GM12878 (cell line): ENCODE measurements around the gene GTF2IRD1. TPM values are rescaled to one million over a fixed set of nuclear protein-coding genes. Genes with fewer than 3 reads are reported as not detected.

ENCODE experiments used
- ATAC-seq: fragments of 200-7000 bp; cut with Tn5 transposase; 3 replicates; pipeline ENCODE4 v1.9.1; 2020; ENCODE audit warnings: mild to moderate bottlenecking, moderate library complexity
- BruUV-seq: library from RNA; stranded (reverse); fragments of 400-500 nt; replicated peaks from 2 replicates; lab custom pipeline; 2021; lab: Mats Ljungman, UMichigan
- CTCF ChIA-PET: fragments of 300-600 bp; sonication (Branson Sonifier 250); formaldehyde crosslinking; extraction: SDS; loops from one replicate; lab custom pipeline; 2021; ENCODE audit warnings: inconsistent platforms; lab: Yijun Ruan, JAX
- POLR2A ChIA-PET: fragments of 350-600 bp; formaldehyde crosslinking; extraction: SDS; loops from one replicate; lab custom pipeline; 2021; ENCODE audit warnings: inconsistent platforms; lab: Charles Lee
- RAD21 ChIA-PET: fragments of 300-600 bp; sonication (Branson Sonifier 250); formaldehyde crosslinking; loops from one replicate; lab custom pipeline; 2023; ENCODE audit warnings: antibody characterized with exemption; ENCODE audit not compliant: unreplicated experiment; lab: Charles Lee
- SMC1A ChIA-PET: fragments of 300-600 bp; sonication (Branson Sonifier 250); formaldehyde crosslinking; loops from one replicate; lab custom pipeline; 2023; ENCODE audit not compliant: unreplicated experiment, uncharacterized antibody; lab: Charles Lee
- DNase-seq: peaks from one replicate; pipeline ENCODE4 v3.0.0-alpha.2; 2011; ENCODE audit warnings: low read depth, low spot score
- FAIRE-seq: peaks from 3 replicates; lab custom pipeline; 2011; peaks lifted over from hg19 to GRCh38; lab: Jason Lieb, UNC
- H2AFZ ChIP-seq: 2 replicates; pipeline ENCODE4 v1.6.0; 2011; ENCODE audit warnings: low read depth, low read length, control low read depth; ENCODE audit not compliant: control insufficient read depth
- H3K27ac ChIP-seq: 2 replicates; pipeline ENCODE4 v1.5.1; 2011; ENCODE audit warnings: control low read depth; ENCODE audit not compliant: control insufficient read depth, insufficient read depth
- H3K27me3 ChIP-seq, 2 experiments: replicated peaks in 1 of 2; 2 replicates each; pipeline versions ENCODE4 v1.6.0 to v1.6.1; 2011; ENCODE audit warnings: low read length in 1 of 2; ENCODE audit not compliant: control insufficient read depth in 2 of 2, insufficient read depth in 2 of 2
- H3K36me3 ChIP-seq, 2 experiments: 2 replicates each; pipeline ENCODE4 v1.5.1; 2011; ENCODE audit warnings: low read length in 1 of 2; ENCODE audit not compliant: control insufficient read depth in 2 of 2, insufficient read depth in 2 of 2
- H3K4me1 ChIP-seq: 2 replicates; pipeline ENCODE4 v1.6.1; 2011; ENCODE audit warnings: mild to moderate bottlenecking, low read length, moderate library complexity, mixed read lengths; ENCODE audit not compliant: control insufficient read depth, insufficient read depth
- H3K4me2 ChIP-seq: 2 replicates; pipeline ENCODE4 v1.6.0; 2011; ENCODE audit warnings: control low read depth; ENCODE audit not compliant: control insufficient read depth, insufficient read depth
- H3K4me3 ChIP-seq: fragments of 200-600 bp; sonication (generic); 2 replicates; pipeline ENCODE4 v1.5.1; 2016
- H3K79me2 ChIP-seq: 2 replicates; pipeline ENCODE4 v1.6.0; 2011; ENCODE audit warnings: low read length; ENCODE audit not compliant: control insufficient read depth, insufficient read depth
- H3K9ac ChIP-seq: 2 replicates; pipeline ENCODE4 v1.8.0; 2011; ENCODE audit warnings: low read length, control low read depth, mixed read lengths; ENCODE audit not compliant: control insufficient read depth, insufficient read depth
- H3K9me3 ChIP-seq: replicated peaks from 3 replicates; pipeline ENCODE4 v1.5.1; 2011; ENCODE audit warnings: mild to moderate bottlenecking, low read length; ENCODE audit not compliant: control insufficient read depth, insufficient read depth
- H4K20me1 ChIP-seq: 2 replicates; pipeline ENCODE4 v1.6.0; 2011; ENCODE audit not compliant: control insufficient read depth, insufficient read depth
- ATF2 ChIP-seq: IDR thresholded peaks from 2 replicates; pipeline ENCODE4 v1.6.1; 2012; ENCODE audit warnings: low read length, inconsistent platforms
- ATF7 ChIP-seq: fragments of 450-650 bp; IDR thresholded peaks from 2 replicates; pipeline ENCODE4 v1.6.1; 2016; ENCODE audit warnings: low read depth, mild to moderate bottlenecking
- BHLHE40 ChIP-seq, 2 experiments: fragments of 450-650 bp in 1 of 2; IDR thresholded peaks; 2 replicates each; pipeline ENCODE4 v1.6.1; 2011 to 2017; ENCODE audit warnings: low read depth in 2 of 2, borderline replicate concordance in 1 of 2, improper control_type of control experiment in 1 of 2, low read length in 1 of 2, mild to moderate bottlenecking in 1 of 2
- CBX5 ChIP-seq: sonication (generic); IDR thresholded peaks from 2 replicates; pipeline ENCODE4 v1.6.1; 2016; ENCODE audit warnings: low read depth, moderate library complexity, mild to moderate bottlenecking, inconsistent platforms
- CHD2 ChIP-seq: IDR thresholded peaks from 2 replicates; pipeline ENCODE4 v1.6.1; 2011; ENCODE audit warnings: low read depth, low read length, improper control_type of control experiment, borderline replicate concordance
- EP300 ChIP-seq, 2 experiments: fragments of 150-350 bp in 1 of 2; IDR thresholded peaks; 2 replicates each; pipeline ENCODE4 v1.6.1; 2011 to 2012; ENCODE audit warnings: low read depth in 2 of 2, low read length in 2 of 2, borderline replicate concordance in 1 of 2, improper control_type of control experiment in 1 of 2, inconsistent platforms in 1 of 2; ENCODE audit not compliant: control insufficient read depth in 1 of 2
- FOXM1 ChIP-seq: IDR thresholded peaks from 2 replicates; pipeline ENCODE4 v1.6.1; 2012; ENCODE audit warnings: low read depth, mild to moderate bottlenecking, inconsistent platforms, low read length, moderate library complexity
- JUNB ChIP-seq: IDR thresholded peaks from 2 replicates; pipeline ENCODE4 v1.6.1; 2016; ENCODE audit warnings: antibody characterized with exemption, mild to moderate bottlenecking
- MYB ChIP-seq: fragments of 150-350 bp; IDR thresholded peaks from 2 replicates; pipeline ENCODE4 v1.6.1; 2014; ENCODE audit warnings: mild to moderate bottlenecking, low read depth, low read length, borderline replicate concordance
- NFIC ChIP-seq: IDR thresholded peaks from 2 replicates; pipeline ENCODE4 v1.6.1; 2012; ENCODE audit warnings: low read depth, mild to moderate bottlenecking, inconsistent platforms, low read length, moderate library complexity
- NFXL1 ChIP-seq: fragments of 450-650 bp; IDR thresholded peaks from 2 replicates; pipeline ENCODE4 v1.6.1; 2017; ENCODE audit warnings: antibody characterized with exemption, mild to moderate bottlenecking, borderline replicate concordance
- NFYB ChIP-seq: IDR thresholded peaks from 2 replicates; pipeline ENCODE4 v1.6.1; 2011; ENCODE audit warnings: low read depth, mild to moderate bottlenecking, low read length, improper control_type of control experiment, moderate library complexity; ENCODE audit not compliant: insufficient read depth
- RB1 ChIP-seq: fragments of 450-650 bp; formaldehyde crosslinking; IDR thresholded peaks from 2 replicates; pipeline ENCODE4 v1.6.1; 2017; ENCODE audit warnings: mild to moderate bottlenecking, borderline replicate concordance
- RUNX3 ChIP-seq: IDR thresholded peaks from 2 replicates; pipeline ENCODE4 v1.6.1; 2012; ENCODE audit warnings: low read length, inconsistent platforms
- SMC3 ChIP-seq: IDR thresholded peaks from 2 replicates; pipeline ENCODE4 v1.6.1; 2011; ENCODE audit warnings: low read length, improper control_type of control experiment, borderline replicate concordance
- TCF12 ChIP-seq: IDR thresholded peaks from 2 replicates; pipeline ENCODE4 v1.6.1; 2011; ENCODE audit warnings: low read depth, mild to moderate bottlenecking, low read length
- ZNF384 ChIP-seq: IDR thresholded peaks from 2 replicates; pipeline ENCODE4 v1.6.1; 2012; ENCODE audit warnings: low read depth, mild to moderate bottlenecking, low read length, improper control_type of control experiment, borderline replicate concordance
- WGBS: methylation state at CpG from one replicate; pipeline ENCODE4 v1.1.6; 2016; ENCODE audit warnings: low lambda C conversion rate; ENCODE audit not compliant: insufficient replicate concordance, insufficient coverage; ENCODE audit errors: missing lambda C conversion rate; 5-methylcytosine and 5-hydroxymethylcytosine counted together
- in situ Hi-C: fragments of 300-500 bp; cut with MboI; formaldehyde crosslinking; loops from 9 replicates; pipeline ENCODE4 v1.14.3; 2018; ENCODE audit warnings: mixed read lengths
- intact Hi-C: fragments of 100-400 bp; cut with micrococcal nuclease; formaldehyde crosslinking; loops from one replicate; pipeline ENCODE4 v1.14.2; 2022; ENCODE audit not compliant: unreplicated experiment
- polyA plus RNA-seq, 11 experiments: library from polyadenylated mRNA; depleted of rRNA in 4 of 11; unstranded in 6 of 11; stranded (reverse) in 5 of 11; fragments of >200 nt; fragmentation: Nextera tagmentation in 4 of 11; fragmentation: Illumina TruSeq in 1 of 11; extraction: Ambion mirVana in 4 of 11; extraction: Trizol in 1 of 11; gene quantifications; 1 replicate in 1 of 11; 2 replicates in 10 of 11; pipeline versions ENCODE4 v1.2.1 to v1.2.3, GENCODE V29; 2011 to 2016; ENCODE audit warnings: inconsistent platforms in 2 of 11, missing spikeins in 2 of 11, low read depth in 1 of 11
- total RNA-seq, 4 experiments: library from RNA; depleted of rRNA in 3 of 4; stranded (reverse); fragments of >200 nt in 3 of 4; fragmentation: Illumina TruSeq in 1 of 4; extraction: Trizol in 1 of 4; gene quantifications; 2 replicates each; pipeline versions ENCODE4 v1.2.1 to v1.2.3, GENCODE V29; 2013 to 2021
- TF ChIP-seq, protein P1 (sequence below): IDR thresholded peaks from 2 replicates; pipeline ENCODE4 v1.6.1; 2011; ENCODE audit warnings: borderline replicate concordance, low read depth, mild to moderate bottlenecking, moderate library complexity, low read length; ENCODE audit not compliant: insufficient read depth, poor library complexity, severe bottlenecking

GTF2IRD1 gene
- total and polyA plus RNA-seq, 10 of the 15 experiments (the other 5 are each of a cell fraction or from before 2014, with no cell fraction given): 0.48 to 3.0 (median 1.3) TPM

GRCh38 chr7:74599244-74599643, 145.5 kb downstream of the GTF2IRD1 start:
- WGBS: 3% methylated on average over 4 of the region's 4 CpGs
- TF ChIP-seq BHLHE40 (IDR thresholded peaks at IDR 0.05; ENCODE audit: borderline replicate concordance in 1 of 2, low read depth in 2 of 2, low read length in 1 of 2) (peak in 1 of 2 experiments; percentile 56; a peak in 1 of 4 replicates), ZNF384 (no peak), SMC3 (no peak), CHD2 (no peak), FOXM1 (0 out of 2 replicates have a peak, but pooled peaks have one; percentile 22), EP300 (IDR thresholded peaks at IDR 0.05; ENCODE audit: borderline replicate concordance in 1 of 2, control insufficient read depth in 1 of 2, low read depth in 2 of 2, low read length in 2 of 2) (peak in 1 of 2 experiments; percentile 61; a peak in 2 of 4 replicates), ATF2 (no peak), TCF12 (peak; percentile 86), RUNX3 (peak; percentile 91), CBX5 (no peak), MYB (no peak), ATF7 (peak; percentile 36; the same call in 1 of the 2 replicates), NFIC (0 out of 2 replicates have a peak, but pooled peaks have one; percentile 23), JUNB (peak; percentile 64; the same call in 1 of the 2 replicates), NFYB (peak; percentile 87), NFXL1 (no peak), RB1 (no peak)
- TF ChIP-seq, protein P1, sequence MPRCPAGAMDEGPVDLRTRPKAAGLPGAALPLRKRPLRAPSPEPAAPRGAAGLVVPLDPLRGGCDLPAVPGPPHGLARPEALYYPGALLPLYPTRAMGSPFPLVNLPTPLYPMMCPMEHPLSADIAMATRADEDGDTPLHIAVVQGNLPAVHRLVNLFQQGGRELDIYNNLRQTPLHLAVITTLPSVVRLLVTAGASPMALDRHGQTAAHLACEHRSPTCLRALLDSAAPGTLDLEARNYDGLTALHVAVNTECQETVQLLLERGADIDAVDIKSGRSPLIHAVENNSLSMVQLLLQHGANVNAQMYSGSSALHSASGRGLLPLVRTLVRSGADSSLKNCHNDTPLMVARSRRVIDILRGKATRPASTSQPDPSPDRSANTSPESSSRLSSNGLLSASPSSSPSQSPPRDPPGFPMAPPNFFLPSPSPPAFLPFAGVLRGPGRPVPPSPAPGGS: peak; percentile 31

More at GRCh38 chr7:74599244-74599643, 145.5 kb downstream of the GTF2IRD1 start:
- Histone ChIP-seq H3K27ac (peak overlapping the region; percentile 29; the same call in 1 of the 2 replicates), H3K27me3 (no peaks in the 10 kb centered on the region), H3K4me2 (peak overlapping the region; percentile 73), H3K79me2 (no peaks in the 10 kb centered on the region), H3K9me3 (no peaks in the 10 kb centered on the region), H3K4me1 (peaks cover 16% of the 10 kb centered on the region), H2AFZ (no peak overlapping the region), H3K36me3 (no peaks in the 10 kb centered on the region), H3K4me3 (no peak overlapping the region), H3K9ac (no peak overlapping the region), H4K20me1 (no peaks in the 10 kb centered on the region)
- in situ Hi-C loops: no loop called here
- peak; percentile 64 for DNase-seq
- RAD21 ChIA-PET: no interaction called here
- BruUV-seq: no TSS peak
- CTCF ChIA-PET: no interaction called here
- SMC1A ChIA-PET: interaction anchor here (1.6 kb wide), 1 partner anchor 10 kb away, joined by 3 read pairs; no protein-coding TSS in a partner anchor
- peak; percentile 92 for FAIRE-seq
- intact Hi-C loops: loop anchor here (2.0 kb wide), 1 partner anchor 60 kb away; no protein-coding TSS in a partner anchor
- POLR2A ChIA-PET: no interaction called here
- ATAC-seq: peak; percentile 83
